ENCODE data around the gene NRIP2.

GRCh38 chr12:2776129-2776806, 58.6 kb downstream of the NRIP2 start:
- TF ChIP-seq NFRKB (IDR thresholded peaks at IDR 0.05): no peak
- TF ChIP-seq TARDBP (IDR thresholded peaks at IDR 0.05): no peak
- no peak for TF ChIP-seq HDGF (IDR thresholded peaks at IDR 0.05; ENCODE audit: borderline replicate concordance)
- TF ChIP-seq ELF4 (IDR thresholded peaks at IDR 0.05): no peak
- no peak for TF ChIP-seq FOXM1 (IDR thresholded peaks at IDR 0.05; ENCODE audit: borderline replicate concordance)
- TF ChIP-seq L3MBTL2 (conservative IDR thresholded peaks at IDR 0.05): no peak
- TF ChIP-seq SP1 (IDR thresholded peaks at IDR 0.05): no peak
- TF ChIP-seq SUZ12 (IDR thresholded peaks at IDR 0.05): no peak
- TF ChIP-seq FOXA1 (IDR thresholded peaks at IDR 0.05): no peak
- no peak for TF ChIP-seq CTBP1 (IDR thresholded peaks at IDR 0.05; ENCODE audit: borderline replicate concordance)
- no peak for TF ChIP-seq BHLHE40 (IDR thresholded peaks at IDR 0.05; ENCODE audit: borderline replicate concordance)
- TF ChIP-seq ZNF384 (IDR thresholded peaks at IDR 0.05): no peak
- no peak for TF ChIP-seq ARNT (IDR thresholded peaks at IDR 0.05)
